WTC11 (cell line): ENCODE results near the gene GABRG3. TPM values are rescaled to one million over a fixed set of nuclear protein-coding genes. Genes with fewer than 3 reads are reported as not detected.
"Not testable (repeated sequence)": the region's sequence is repeated elsewhere in the genome, so short reads cannot be mapped to it uniquely, and the experiment has no call there.

Experiments used
- ATAC-seq: fragments of 200-7000 bp; cut with Tn5 transposase; 2 replicates; pipeline ENCODE4 v1.10.0; 2021; ENCODE audit warnings: mild to moderate bottlenecking, moderate library complexity
- CTCF ChIA-PET: fragments of 300-600 bp; sonication (Branson Sonifier 250); formaldehyde crosslinking; loops from one replicate; lab custom pipeline; 2021; ENCODE audit warnings: antibody characterized with exemption; lab: Charles Lee
- POLR2A ChIA-PET: fragments of 350-600 bp; sonication (Branson Sonifier 250); formaldehyde crosslinking; loops from one replicate; lab custom pipeline; 2021; ENCODE audit warnings: antibody characterized with exemption; lab: Charles Lee
- DNase-seq: peaks from one replicate; pipeline ENCODE4 v3.0.0; 2021; ENCODE audit warnings: low spot score
- H3K27ac Mint-ChIP-seq: 2 replicates; pipeline ENCODE4 v1.8.0; 2021; ENCODE audit warnings: mixed read lengths
- H3K27me3 Mint-ChIP-seq: 2 replicates; pipeline ENCODE4 v1.8.0; 2021; ENCODE audit warnings: low read depth, mild to moderate bottlenecking, moderate library complexity, mixed read lengths
- H3K36me3 Mint-ChIP-seq: 2 replicates; pipeline ENCODE4 v1.8.0; 2021; ENCODE audit warnings: mixed read lengths
- H3K4me1 Mint-ChIP-seq: 2 replicates; pipeline ENCODE4 v1.8.0; 2022; ENCODE audit warnings: mixed read lengths
- H3K4me3 Mint-ChIP-seq: 2 replicates; pipeline ENCODE4 v1.8.0; 2021; ENCODE audit warnings: mild to moderate bottlenecking, moderate library complexity, mixed read lengths
- H3K9me3 Mint-ChIP-seq: 2 replicates; pipeline ENCODE4 v1.8.0; 2021; ENCODE audit warnings: mixed read lengths
- AFF4 ChIP-seq: sonication (generic); formaldehyde crosslinking; IDR thresholded peaks from 2 replicates; pipeline ENCODE4 v1.8.1; 2023; ENCODE audit warnings: mild to moderate bottlenecking, missing genetic modification reagents, borderline replicate concordance
- AR ChIP-seq: fragments of 250-450 bp; sonication (Bioruptor Pico); IDR thresholded peaks from 2 replicates; pipeline ENCODE4 v1.9.0; 2021; ENCODE audit warnings: mild to moderate bottlenecking
- E2F5 ChIP-seq: sonication (generic); formaldehyde crosslinking; IDR thresholded peaks from 2 replicates; pipeline ENCODE4 v1.8.1; 2022; ENCODE audit warnings: mild to moderate bottlenecking, moderate library complexity, missing genetic modification reagents
- HMGA2 ChIP-seq: fragments of 250-450 bp; sonication (Bioruptor Pico); IDR thresholded peaks from 2 replicates; pipeline ENCODE4 v1.4.0; 2021; ENCODE audit warnings: mild to moderate bottlenecking, moderate library complexity
- RELA ChIP-seq: sonication (generic); formaldehyde crosslinking; IDR thresholded peaks from 2 replicates; pipeline ENCODE4 v1.8.1; 2022; ENCODE audit warnings: missing genetic modification reagents, mild to moderate bottlenecking, borderline replicate concordance
- SP1 ChIP-seq: sonication (generic); formaldehyde crosslinking; conservative IDR thresholded peaks from 2 replicates; pipeline ENCODE4 v1.8.1; 2022; ENCODE audit warnings: missing genetic modification reagents
- TEAD1 ChIP-seq: sonication (generic); formaldehyde crosslinking; IDR thresholded peaks from 2 replicates; pipeline ENCODE4 v1.8.0; 2022; ENCODE audit warnings: mild to moderate bottlenecking, missing genetic modification reagents
- ZNF317 ChIP-seq: sonication (generic); formaldehyde crosslinking; IDR thresholded peaks from 2 replicates; pipeline ENCODE4 v1.8.1; 2023; ENCODE audit warnings: low read depth, mild to moderate bottlenecking, moderate library complexity, missing genetic modification reagents, borderline replicate concordance
- ZNF423 ChIP-seq: fragments of 250-450 bp; sonication (Bioruptor Pico); IDR thresholded peaks from 2 replicates; pipeline ENCODE4 v2.1.2; 2022; ENCODE audit warnings: mild to moderate bottlenecking, moderate library complexity
- total RNA-seq: library from RNA; stranded (reverse); gene quantifications from 3 replicates; pipeline ENCODE4 v1.2.3, GENCODE V29; 2021
- TF ChIP-seq, protein P1 (sequence below): sonication (generic); formaldehyde crosslinking; conservative IDR thresholded peaks from 2 replicates; pipeline ENCODE4 v1.8.1; 2022; ENCODE audit warnings: mild to moderate bottlenecking, missing genetic modification reagents

The GABRG3 gene
- total RNA-seq, 1 experiment from 2014 or later: 0.72 TPM

GRCh38 chr15:26985050-26985449 lies 14.1 kb downstream of the GABRG3 start:
- Mint-ChIP-seq H3K27ac (no peak overlapping the region), H3K9me3 (peaks cover 16% of the 10 kb centered on the region), H3K4me3 (no peak overlapping the region), H3K4me1 (peaks cover 6% of the 10 kb centered on the region), H3K27me3 (0 out of 2 replicates have a peak, but pooled peaks cover 3% of the 10 kb centered on the region), H3K36me3 (no peaks in the 10 kb centered on the region)
- ChIA-PET POLR2A (no interaction called here), CTCF (interaction anchor here (5.4 kb wide), 1 partner anchor 13 kb away, joined by 78 read pairs; the partner anchor contains the start of gene GABRG3)
- TF ChIP-seq AFF4 (CRISPR knock-in tag): no peak
- TF ChIP-seq, protein P1, sequence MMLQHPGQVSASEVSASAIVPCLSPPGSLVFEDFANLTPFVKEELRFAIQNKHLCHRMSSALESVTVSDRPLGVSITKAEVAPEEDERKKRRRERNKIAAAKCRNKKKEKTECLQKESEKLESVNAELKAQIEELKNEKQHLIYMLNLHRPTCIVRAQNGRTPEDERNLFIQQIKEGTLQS (CRISPR knock-in tag): no peak
- TF ChIP-seq RELA (CRISPR knock-in tag): no peak
- TF ChIP-seq TEAD1: no peak
- TF ChIP-seq ZNF423 (CRISPR knock-in tag): no peak
- no peak for TF ChIP-seq AR (CRISPR knock-in tag)
- no peak for TF ChIP-seq E2F5 (CRISPR knock-in tag)
- ATAC-seq: no peak
- no peak for DNase-seq

DNA sequence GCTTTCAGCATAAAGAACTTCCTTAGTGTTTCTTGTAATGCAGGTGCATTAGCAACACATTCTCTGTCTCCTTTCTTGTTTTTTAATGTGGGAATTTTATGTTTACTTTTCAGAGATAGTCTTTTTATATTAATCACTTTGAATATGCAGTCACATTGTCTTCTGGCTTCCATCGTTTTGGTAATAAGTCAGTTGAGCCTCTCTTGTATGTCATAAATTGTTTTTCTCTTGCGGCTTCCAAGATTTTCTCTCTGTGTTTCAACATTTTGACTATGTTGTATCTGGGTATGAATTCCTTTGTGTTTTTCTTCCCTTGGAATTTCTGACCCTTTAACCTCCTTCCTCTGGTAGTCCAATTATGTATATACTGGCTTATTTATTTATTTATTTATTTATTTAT lies 25.3 kb downstream of the GABRG3 start:
- Mint-ChIP-seq H3K27me3 (no peaks in the 10 kb centered on the region; the same call in none of the 2 replicates), H3K4me3 (no peak overlapping the region), H3K4me1 (no peaks in the 10 kb centered on the region), H3K36me3 (peaks cover 15% of the 10 kb centered on the region), H3K27ac (no peak overlapping the region), H3K9me3 (peaks cover 61% of the 10 kb centered on the region)
- ChIA-PET CTCF (no interaction called here), POLR2A (no interaction called here)
- ATAC-seq: no peak
- TF ChIP-seq SP1 (CRISPR knock-in tag) (no peak), ZNF317 (CRISPR knock-in tag) (peak; percentile 86)
- no peak for DNase-seq

DNA sequence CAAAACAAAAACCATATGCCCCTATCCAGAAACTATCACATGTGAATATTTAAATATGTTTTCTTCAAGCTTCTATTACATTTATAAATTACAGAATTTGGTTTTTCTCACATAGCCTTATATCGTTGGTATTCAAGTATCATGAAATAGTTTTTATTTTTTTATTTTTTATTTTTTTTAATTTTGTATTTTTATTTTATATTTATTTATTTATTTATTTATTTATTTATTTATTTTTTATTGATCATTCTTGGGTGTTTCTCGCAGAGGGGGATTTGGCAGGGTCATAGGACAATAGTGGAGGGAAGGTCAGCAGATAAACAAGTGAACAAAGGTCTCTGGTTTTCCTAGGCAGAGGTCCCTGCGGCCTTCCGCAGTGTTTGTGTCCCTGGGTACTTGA lies 32.0 kb downstream of the GABRG3 start:
- CTCF ChIA-PET, H3K27me3 Mint-ChIP-seq, H3K27ac Mint-ChIP-seq, H3K4me3 Mint-ChIP-seq, H3K36me3 Mint-ChIP-seq, DNase-seq, POLR2A ChIA-PET, H3K4me1 Mint-ChIP-seq, ATAC-seq: not testable (repeated sequence)
- TF ChIP-seq HMGA2: peak; percentile 94
- peaks cover 47% of the 10 kb centered on the region for H3K9me3 Mint-ChIP-seq

GRCh38 chr15:27004226-27004625 lies 33.2 kb downstream of the GABRG3 start:
- H3K27ac Mint-ChIP-seq, H3K27me3 Mint-ChIP-seq, CTCF ChIA-PET, POLR2A ChIA-PET, H3K4me1 Mint-ChIP-seq, H3K36me3 Mint-ChIP-seq, DNase-seq, H3K4me3 Mint-ChIP-seq, ATAC-seq: not testable (repeated sequence)
- peaks cover 42% of the 10 kb centered on the region for H3K9me3 Mint-ChIP-seq
